H1 (cell line): ENCODE results near the gene ABHD11. TPM values are rescaled to one million over a fixed set of nuclear protein-coding genes. Genes with fewer than 3 reads are reported as not detected.

Experiments
- CTCF ChIA-PET: fragments of 300-600 bp; sonication (Branson Sonifier 250); formaldehyde crosslinking; loops from one replicate; lab custom pipeline; 2021; ENCODE audit not compliant: partially characterized antibody; lab: Charles Lee
- POLR2A ChIA-PET: fragments of 300-600 bp; sonication (Branson Sonifier 250); formaldehyde crosslinking; loops from one replicate; lab custom pipeline; 2021; ENCODE audit warnings: inconsistent platforms; ENCODE audit not compliant: partially characterized antibody; lab: Charles Lee
- DNase-seq, 2 experiments: peaks; one replicate each; pipeline versions ENCODE4 v3.0.0 to v3.0.0-alpha.2; 2010 to 2022; ENCODE audit warnings: low spot score in 2 of 2, low read depth in 1 of 2, mixed read lengths in 1 of 2
- FAIRE-seq: peaks from 2 replicates; lab custom pipeline; 2011; peaks lifted over from hg19 to GRCh38; lab: Jason Lieb, UNC
- H2AFZ ChIP-seq: 2 replicates; pipeline ENCODE4 v1.8.1; 2012; ENCODE audit warnings: low read length, inconsistent platforms
- H2AK5ac ChIP-seq: 2 replicates; pipeline ENCODE4 v1.6.1; 2013; ENCODE audit warnings: low read depth, low read length
- H2BK120ac ChIP-seq: replicated peaks from 2 replicates; pipeline ENCODE3; 2013; ENCODE audit warnings: low read depth, low read length, inconsistent platforms
- H2BK12ac ChIP-seq: 2 replicates; pipeline ENCODE4 v1.6.1; 2013; ENCODE audit warnings: low read depth, low read length
- H2BK15ac ChIP-seq: 2 replicates; pipeline ENCODE4 v1.6.1; 2013; ENCODE audit warnings: low read length
- H2BK20ac ChIP-seq: 2 replicates; pipeline ENCODE4 v1.6.1; 2013; ENCODE audit warnings: low read length
- H2BK5ac ChIP-seq: 2 replicates; pipeline ENCODE4 v1.6.1; 2013; ENCODE audit warnings: low read depth, low read length
- H3K14ac ChIP-seq: 2 replicates; pipeline ENCODE4 v1.6.1; 2013; ENCODE audit warnings: inconsistent platforms; ENCODE audit not compliant: insufficient read length
- H3K18ac ChIP-seq: 2 replicates; pipeline ENCODE4 v1.6.1; 2013; ENCODE audit warnings: low read length; ENCODE audit errors: extremely low read depth
- H3K23ac ChIP-seq: 2 replicates; pipeline ENCODE4 v1.6.1; 2013; ENCODE audit warnings: inconsistent platforms; ENCODE audit not compliant: insufficient read length
- H3K23me2 ChIP-seq: 2 replicates; pipeline ENCODE4 v1.6.1; 2013; ENCODE audit warnings: low read depth, low read length
- H3K27ac ChIP-seq: 2 replicates; pipeline ENCODE4 v1.6.1; 2011; ENCODE audit warnings: low read depth, low read length, inconsistent platforms
- H3K27me3 ChIP-seq, 4 experiments: replicated peaks in 1 of 4; 1 replicate in 1 of 4; 2 replicates in 3 of 4; pipeline versions ENCODE4 v1.6.1 to v1.8.1; 2011 to 2013; ENCODE audit warnings: low read length in 3 of 4, mild to moderate bottlenecking in 3 of 4, inconsistent platforms in 2 of 4, mixed read lengths in 2 of 4, moderate library complexity in 1 of 4; ENCODE audit not compliant: control insufficient read depth in 3 of 4, insufficient read depth in 3 of 4; ENCODE audit errors: extremely low read depth in 1 of 4
- H3K36me3 ChIP-seq, 4 experiments: 2 replicates each; pipeline versions ENCODE4 v1.6.1 to v1.8.1; 2011 to 2013; ENCODE audit warnings: mild to moderate bottlenecking in 4 of 4, low read length in 3 of 4, moderate library complexity in 2 of 4, control low read depth in 1 of 4, inconsistent platforms in 1 of 4; ENCODE audit not compliant: insufficient read depth in 4 of 4, control insufficient read depth in 2 of 4
- H3K4ac ChIP-seq: replicated peaks from 2 replicates; pipeline ENCODE3; 2013; ENCODE audit warnings: low read length, low read depth, mixed read lengths, inconsistent platforms; ENCODE audit not compliant: insufficient read length
- H3K4me1 ChIP-seq, 4 experiments: replicated peaks in 1 of 4; 1 replicate in 1 of 4; 2 replicates in 3 of 4; pipeline versions ENCODE4 v1.6.1 to v1.8.1; 2011 to 2013; ENCODE audit warnings: low read length in 3 of 4, inconsistent platforms in 2 of 4, mixed read lengths in 1 of 4; ENCODE audit not compliant: insufficient read depth in 4 of 4, control insufficient read depth in 3 of 4
- H3K4me2 ChIP-seq, 2 experiments: 2 replicates each; pipeline versions ENCODE4 v1.6.1 to v1.8.1; 2011 to 2013; ENCODE audit warnings: low read depth in 2 of 2, low read length in 2 of 2, control low read depth in 1 of 2, inconsistent platforms in 1 of 2, mild to moderate bottlenecking in 1 of 2; ENCODE audit not compliant: insufficient read depth in 1 of 2
- H3K4me3 ChIP-seq, 4 experiments: fragments of 200-600, 300-600 bp in 1 of 4; sonication (generic), shearing (Covaris generic), sonication (Bioruptor Twin) in 1 of 4; 2 replicates each; pipeline versions ENCODE4 v1.5.1 to v1.8.1; 2011 to 2016; ENCODE audit warnings: low read length in 4 of 4, low read depth in 3 of 4, control low read depth in 2 of 4, inconsistent platforms in 2 of 4, mild to moderate bottlenecking in 2 of 4, mixed read lengths in 1 of 4, moderate library complexity in 1 of 4; ENCODE audit not compliant: insufficient read depth in 2 of 4; ENCODE audit errors: extremely low read depth in 1 of 4
- H3K56ac ChIP-seq: replicated peaks from 2 replicates; pipeline ENCODE3; 2013; ENCODE audit warnings: low read depth, mild to moderate bottlenecking, mixed read lengths, low read length, inconsistent platforms; ENCODE audit not compliant: insufficient read length
- H3K79me1 ChIP-seq: 2 replicates; pipeline ENCODE4 v1.6.1; 2013; ENCODE audit warnings: low read depth, low read length, control low read depth
- H3K79me2 ChIP-seq, 2 experiments: 2 replicates each; pipeline versions ENCODE4 v1.6.1 to v1.8.1; 2012 to 2013; ENCODE audit warnings: low read length in 2 of 2, mild to moderate bottlenecking in 2 of 2, inconsistent platforms in 1 of 2; ENCODE audit not compliant: insufficient read depth in 2 of 2, control insufficient read depth in 1 of 2
- H3K9ac ChIP-seq, 4 experiments: replicated peaks in 1 of 4; 1 replicate in 1 of 4; 2 replicates in 3 of 4; pipeline versions ENCODE4 v1.6.1 to v1.8.1; 2011 to 2013; ENCODE audit warnings: low read depth in 3 of 4, low read length in 3 of 4, control low read depth in 2 of 4, mild to moderate bottlenecking in 2 of 4, moderate library complexity in 2 of 4, inconsistent platforms in 1 of 4; ENCODE audit errors: extremely low read depth in 1 of 4
- H3K9me3 ChIP-seq, 2 experiments: 2 replicates each; pipeline versions ENCODE4 v1.6.1 to v1.8.1; 2012 to 2013; ENCODE audit warnings: mild to moderate bottlenecking in 2 of 2, moderate library complexity in 2 of 2, control low read depth in 1 of 2, inconsistent platforms in 1 of 2, low read depth in 1 of 2, low read length in 1 of 2, mixed read lengths in 1 of 2; ENCODE audit not compliant: insufficient read depth in 2 of 2
- H4K20me1 ChIP-seq, 2 experiments: replicated peaks in 1 of 2; 2 replicates each; pipeline versions ENCODE3 to v1.8.1; 2011 to 2013; ENCODE audit warnings: inconsistent platforms in 2 of 2, low read length in 2 of 2, mild to moderate bottlenecking in 1 of 2; ENCODE audit not compliant: insufficient read depth in 2 of 2, control insufficient read depth in 1 of 2
- H4K5ac ChIP-seq: 2 replicates; pipeline ENCODE4 v1.6.1; 2013; ENCODE audit warnings: low read length, low read depth, mixed read lengths, inconsistent platforms; ENCODE audit not compliant: insufficient read length
- H4K8ac ChIP-seq: 2 replicates; pipeline ENCODE4 v1.8.0; 2013; ENCODE audit warnings: mild to moderate bottlenecking, moderate library complexity, low read length, inconsistent platforms; ENCODE audit not compliant: insufficient read depth; ENCODE audit errors: extremely low read depth
- H4K91ac ChIP-seq: replicated peaks from 2 replicates; pipeline ENCODE3; 2013; ENCODE audit warnings: low read length, mixed read lengths, inconsistent platforms; ENCODE audit not compliant: insufficient read length
- CEBPB ChIP-seq: IDR thresholded peaks from 2 replicates; pipeline ENCODE4 v1.6.1; 2012; ENCODE audit warnings: low read depth, low read length
- GTF2F1 ChIP-seq: IDR thresholded peaks from 2 replicates; pipeline ENCODE4 v1.6.1; 2012; ENCODE audit warnings: low read depth, low read length, improper control_type of control experiment, borderline replicate concordance
- KDM5A ChIP-seq: fragments of 200-600 bp; IDR thresholded peaks from 2 replicates; pipeline ENCODE4 v1.7.1; 2012; ENCODE audit warnings: mild to moderate bottlenecking, low read length, inconsistent platforms, mixed read lengths
- RXRA ChIP-seq: IDR thresholded peaks from 2 replicates; pipeline ENCODE4 v1.6.1; 2011; ENCODE audit warnings: low read depth, mild to moderate bottlenecking, low read length, moderate library complexity; ENCODE audit not compliant: insufficient read depth
- SP1 ChIP-seq: IDR thresholded peaks from 2 replicates; pipeline ENCODE4 v1.6.1; 2011; ENCODE audit warnings: low read depth, low read length
- SP2 ChIP-seq: IDR thresholded peaks from 2 replicates; pipeline ENCODE4 v1.6.1; 2012; ENCODE audit warnings: mild to moderate bottlenecking, low read length, inconsistent platforms
- SP4 ChIP-seq: IDR thresholded peaks from 2 replicates; pipeline ENCODE4 v1.6.1; 2012; ENCODE audit warnings: low read length, inconsistent platforms
- SUZ12 ChIP-seq: fragments of 200-600 bp; sonication (generic); IDR thresholded peaks from 2 replicates; pipeline ENCODE4 v1.6.1; 2012; ENCODE audit warnings: mild to moderate bottlenecking, inconsistent platforms, low read length, moderate library complexity, mixed read lengths
- YY1 ChIP-seq: IDR thresholded peaks from 2 replicates; pipeline ENCODE4 v1.6.1; 2011; ENCODE audit warnings: low read depth, mild to moderate bottlenecking, low read length
- WGBS, 2 experiments: shearing (Covaris generic) in 1 of 2; methylation state at CpG; one replicate each; pipeline versions ENCODE4 v1.1.6 to v1.1.7; 2013 to 2015; ENCODE audit warnings: low lambda C conversion rate in 2 of 2, mixed read lengths in 2 of 2, inconsistent platforms in 1 of 2, low coverage in 1 of 2, missing lambda C conversion rate in 1 of 2; ENCODE audit not compliant: insufficient replicate concordance in 2 of 2, insufficient coverage in 1 of 2, insufficient read length in 1 of 2; ENCODE audit errors: extremely low coverage in 1 of 2, missing lambda C conversion rate in 1 of 2; 5-methylcytosine and 5-hydroxymethylcytosine counted together
- polyA plus RNA-seq, 7 experiments: library from polyadenylated mRNA; depleted of rRNA in 3 of 7; stranded (reverse) in 5 of 7; unstranded in 2 of 7; fragments of >200 nt in 5 of 7; fragments of 200-250 nt in 2 of 7; gene quantifications; 1 replicate in 5 of 7; 2 replicates in 1 of 7; 4 replicates in 1 of 7; pipeline versions ENCODE4 v1.2.1 to v1.2.3, GENCODE V29; 2011 to 2013; ENCODE audit warnings: missing spikeins in 2 of 7, mixed read lengths in 2 of 7
- total RNA-seq: library from RNA; stranded (reverse); fragmentation: NEBNext Ultra II Directional; extraction: Animal tissue kit (Norgen Biotek cat#: 25700); gene quantifications from 2 replicates; pipeline ENCODE4 v1.2.1, GENCODE V29; 2021

The ABHD11 gene
- total and polyA plus RNA-seq, 2 of the 8 experiments (the other 6 are each of a cell fraction or from before 2014, with no cell fraction given): 19.8 to 42.2 TPM

GRCh38 chr7:73786588-73786987 is 48.0 kb upstream of the ABHD11 start:
- no peak overlapping the region for H2BK5ac ChIP-seq
- no peak for TF ChIP-seq GTF2F1
- TF ChIP-seq YY1: no peak
- no peak for TF ChIP-seq SUZ12
- no peak for TF ChIP-seq RXRA
- TF ChIP-seq SP1: no peak
- no peak for TF ChIP-seq CEBPB
- TF ChIP-seq SP2: no peak
- no peak for TF ChIP-seq KDM5A
- no peak for TF ChIP-seq SP4
- WGBS, 2 experiments: 91% methylated on average over 1 of the region's 1 CpG; no CpG with 5 or more reads in 1 of the 2 experiments
- no peak overlapping the region for H4K8ac ChIP-seq
- no peak overlapping the region for H2AFZ ChIP-seq
- no peak overlapping the region for H2BK20ac ChIP-seq
- no peaks in the 10 kb centered on the region for H3K79me2 ChIP-seq
- H2BK15ac ChIP-seq: no peak overlapping the region
- DNase-seq (no peak), FAIRE-seq (no peak)
- no peak overlapping the region for H3K56ac ChIP-seq
- peaks cover 0 to 4% of the 10 kb centered on the region in 2 experiments; a peak in 1 of 4 replicates for H3K9me3 ChIP-seq
- no peaks in the 10 kb centered on the region for H3K4me1 ChIP-seq
- no peak overlapping the region for H4K5ac ChIP-seq
- no peaks in the 10 kb centered on the region for H3K23me2 ChIP-seq
- no peaks in the 10 kb centered on the region for H4K20me1 ChIP-seq
- H2BK12ac ChIP-seq: no peak overlapping the region
- no peak overlapping the region for H3K4me3 ChIP-seq
- ChIA-PET POLR2A (interaction anchor here (1.3 to 2.1 kb wide), 2 partner anchors 16 to 52 kb away, joined by 3 to 7 read pairs; partner anchors contain the start of gene CLDN3), CTCF (interaction anchor here (1.4 kb wide), 1 partner anchor 25 kb away, joined by 4 read pairs; no protein-coding TSS in a partner anchor)
- no peak overlapping the region for H3K27ac ChIP-seq
- no peak overlapping the region for H3K18ac ChIP-seq
- H2AK5ac ChIP-seq: no peak overlapping the region
- H3K4ac ChIP-seq: no peak overlapping the region
- H3K79me1 ChIP-seq: no peaks in the 10 kb centered on the region
- H3K27me3 ChIP-seq: no peaks in the 10 kb centered on the region
- no peaks in the 10 kb centered on the region for H3K36me3 ChIP-seq
- no peak overlapping the region for H3K4me2 ChIP-seq
- H3K23ac ChIP-seq: no peak overlapping the region
- H4K91ac ChIP-seq: no peak overlapping the region
- H3K14ac ChIP-seq: no peak overlapping the region
- no peak overlapping the region for H3K9ac ChIP-seq
- no peak overlapping the region for H2BK120ac ChIP-seq
